ENCODE measurements around the gene LRRK1.

- TF ChIP-seq POLR2AphosphoS5 (IDR thresholded peaks at IDR 0.05; ENCODE audit: borderline replicate concordance, low read depth, low read length) = no peak
- TF ChIP-seq EZH2 (IDR thresholded peaks at IDR 0.05) = no peak
Measured at GRCh38 chr15:100905850-100906249, 13.3 kb upstream of the LRRK1 start.

Data from SK-N-MC (cell line).